ENCODE data around the gene EZH2.

EZH2 gene

DNA sequence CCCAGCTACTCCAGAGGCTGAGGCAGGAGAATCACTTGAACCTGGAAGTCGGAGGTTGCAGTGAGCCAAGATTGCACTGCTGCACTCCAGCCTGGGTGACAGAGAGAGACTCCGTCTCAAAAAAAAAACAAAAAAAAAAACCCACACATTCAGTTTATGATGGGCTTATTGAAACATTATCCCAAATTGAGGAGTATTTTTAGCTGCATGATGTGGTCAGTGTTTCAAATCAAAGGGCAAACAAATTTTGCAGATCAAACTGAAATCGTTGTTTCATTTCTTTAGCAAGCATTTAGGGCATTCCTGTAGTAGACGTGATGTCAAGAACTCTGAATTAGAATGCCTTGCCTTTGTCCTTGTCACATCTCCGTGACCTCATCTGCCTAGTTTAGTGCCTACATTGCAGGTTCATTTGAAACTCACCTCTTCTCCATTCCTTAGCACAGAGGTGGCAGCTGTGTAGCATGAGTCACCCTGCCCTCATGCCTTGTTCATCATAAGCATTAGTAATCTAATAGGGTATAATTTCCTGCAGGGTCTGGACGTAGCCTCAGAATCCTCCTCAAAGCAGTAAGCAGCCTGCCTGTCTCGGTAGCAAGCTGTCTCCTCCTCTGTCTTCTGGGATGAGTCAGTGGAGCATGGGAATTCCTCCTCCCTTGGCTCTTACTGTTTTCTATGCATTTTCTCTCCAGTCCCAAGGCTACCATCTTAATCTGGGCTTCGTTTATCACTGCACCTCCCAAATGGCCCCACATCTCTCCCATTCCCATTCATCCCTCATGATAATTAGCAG is 111.6 kb downstream of the EZH2 start:
- DNase-seq (ENCODE audit: low read depth in 2 of 2) = peak; percentile 13 to 26

DNA sequence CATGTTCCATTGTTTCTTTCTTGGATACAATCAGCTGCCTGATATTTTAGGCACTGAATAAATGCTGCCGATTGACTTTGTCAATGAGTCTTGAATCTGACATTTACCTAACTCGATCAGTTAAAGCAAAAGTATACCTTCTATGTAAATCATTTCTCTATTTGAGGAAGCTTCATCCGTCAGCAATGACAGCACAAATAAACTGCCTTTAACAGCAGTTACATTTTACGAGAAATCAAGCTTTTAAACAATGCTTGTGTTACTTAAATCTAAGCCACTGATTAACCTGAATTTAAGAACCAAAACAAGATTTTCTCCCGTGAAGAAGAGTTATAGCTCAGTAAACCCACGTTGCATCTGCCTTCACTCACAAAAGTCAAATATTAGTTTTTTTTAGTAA is 114.1 kb downstream of the EZH2 start:
- no peak for DNase-seq (ENCODE audit: low read depth in 2 of 2)

DNA sequence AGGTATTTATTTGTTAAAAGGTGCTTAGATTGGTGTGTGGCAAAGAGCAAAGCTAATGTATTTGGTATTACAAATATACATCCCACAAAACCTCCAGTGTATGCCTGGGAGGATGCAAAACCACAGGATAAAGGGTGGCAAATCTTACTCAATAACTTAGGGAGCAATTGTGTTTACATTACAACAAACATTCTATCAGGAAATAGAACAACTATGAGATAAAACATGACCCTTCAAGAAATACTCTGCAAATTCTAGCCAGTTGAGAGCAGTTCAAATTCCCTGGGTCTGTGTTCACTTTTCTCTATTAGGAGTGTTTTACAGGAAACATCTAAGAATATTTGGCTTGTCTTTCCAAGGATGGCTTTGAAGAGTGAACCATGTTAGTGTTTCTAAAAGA is 120.5 kb downstream of the EZH2 start:
- DNase-seq (ENCODE audit: low read depth in 2 of 2) = no peak

DNA sequence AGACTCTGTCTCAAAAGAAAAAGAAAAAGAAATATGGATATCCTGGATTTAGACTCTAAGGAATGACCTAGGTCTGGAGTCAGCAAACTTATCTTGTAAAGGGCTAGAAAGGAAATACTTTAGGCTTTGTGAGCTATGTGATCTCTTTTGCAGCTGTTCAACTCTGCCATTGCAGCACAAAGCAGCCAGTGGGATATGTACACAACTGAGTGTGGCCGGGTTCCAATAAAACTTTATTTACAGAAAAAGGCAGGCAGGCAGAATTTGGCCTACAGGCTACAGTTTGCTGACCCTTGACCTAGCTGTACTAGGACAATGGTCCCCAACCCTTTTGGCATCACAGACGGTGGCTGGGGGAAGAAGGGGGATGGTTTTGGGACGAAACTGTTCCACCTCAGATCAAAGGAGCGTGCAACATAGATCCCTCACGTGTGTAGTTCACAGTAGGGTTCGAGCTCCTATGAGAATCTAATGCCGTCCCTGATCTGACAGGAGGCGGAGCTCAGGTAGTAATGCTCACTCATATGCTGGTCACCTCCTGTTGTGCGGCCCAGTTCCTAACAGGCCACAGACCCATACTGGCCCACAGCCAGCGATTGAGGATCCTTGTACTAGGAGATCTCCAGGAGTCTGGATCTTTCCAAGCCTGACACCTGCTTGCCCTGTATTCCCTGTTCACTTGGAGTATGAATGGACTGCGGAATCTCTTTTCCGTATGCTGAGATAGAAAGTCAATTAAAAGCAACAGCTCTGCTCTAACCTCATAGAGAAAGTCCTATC is 122.4 kb downstream of the EZH2 start:
- DNase-seq (ENCODE audit: low read depth in 2 of 2) = no peak

All from stimulated activated CD8-positive, alpha-beta memory T cell treated with anti-CD3 and anti-CD28 coated beads, Interleukin-15, amount 100 ng/mL, for 48 hours (primary cell).